GM21367 (cell line): ENCODE measurements around the gene SPG11.
"Not testable (repeated sequence)": the region's sequence is repeated elsewhere in the genome, so short reads cannot be mapped to it uniquely, and the experiment has no call there.

Source experiments
- ATAC-seq: cut with Tn5 transposase; IDR thresholded peaks from one replicate; pipeline ENCODE4 v1.9.1; 2021; ENCODE audit not compliant: unreplicated experiment

The SPG11 gene

DNA sequence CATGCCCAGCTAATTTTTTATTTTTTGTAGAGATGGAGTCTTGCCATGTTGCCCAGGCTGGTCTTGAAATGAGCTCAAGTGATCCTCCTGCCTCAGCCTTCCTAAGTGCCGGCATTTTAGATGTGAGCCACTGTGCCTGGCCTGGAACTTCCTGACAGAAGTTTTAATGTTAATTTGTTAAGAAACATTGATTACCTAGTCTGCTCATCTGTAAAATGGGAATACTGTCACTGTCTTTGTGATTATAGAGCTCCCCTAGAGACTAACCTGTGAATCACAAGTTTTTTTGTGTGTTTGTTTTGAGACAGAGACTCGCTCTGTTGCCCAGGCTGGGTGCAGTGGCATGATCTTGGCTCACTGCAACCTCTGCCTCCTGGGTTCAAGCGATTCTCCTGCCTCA is 130.8 kb downstream of the SPG11 start:
- ATAC-seq = no peak

DNA sequence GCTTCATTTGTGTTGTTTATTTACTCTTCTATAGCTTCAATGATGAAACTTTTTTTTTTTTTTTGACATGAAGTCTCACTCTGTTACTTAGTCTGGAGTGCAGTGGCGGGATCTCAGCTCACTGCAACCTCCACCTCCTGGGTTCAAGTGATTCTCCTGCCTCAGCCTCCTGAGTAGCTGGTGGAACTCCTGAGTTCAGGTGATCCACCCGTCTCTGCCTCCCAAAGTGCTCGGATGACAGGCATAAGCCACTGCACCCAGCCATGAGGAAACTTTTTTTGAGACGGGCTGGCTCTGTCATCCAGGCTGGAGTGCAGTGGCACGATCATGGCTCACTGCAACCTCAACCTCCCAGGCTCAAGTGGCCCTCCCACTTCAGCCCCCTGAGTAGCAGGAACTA is 131.2 kb downstream of the SPG11 start:
- not testable (repeated sequence) for ATAC-seq

DNA sequence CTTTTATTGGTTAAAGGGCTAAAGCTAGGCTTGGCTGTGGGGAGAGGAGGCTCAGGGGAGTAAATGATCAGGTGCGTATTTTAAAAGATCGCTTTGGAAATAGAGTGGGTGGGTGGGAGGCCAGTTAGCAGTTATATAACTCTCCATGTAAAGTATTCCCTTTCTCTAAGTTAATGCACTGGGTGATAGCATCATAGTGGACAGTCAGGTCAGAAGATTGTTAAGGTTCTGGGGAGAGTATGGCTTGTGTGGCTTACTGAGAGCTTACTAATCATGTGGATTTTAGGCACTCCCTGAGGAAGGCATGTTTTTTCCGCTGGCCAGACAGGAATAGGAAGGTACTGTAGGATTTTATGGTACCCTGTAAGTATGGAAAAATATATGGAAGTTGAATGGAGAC is 132.8 kb downstream of the SPG11 start:
- ATAC-seq = no peak

- ATAC-seq = no peak
Observed at GRCh38 chr15:44529864-44530604, 133.4 kb downstream of the SPG11 start.

DNA sequence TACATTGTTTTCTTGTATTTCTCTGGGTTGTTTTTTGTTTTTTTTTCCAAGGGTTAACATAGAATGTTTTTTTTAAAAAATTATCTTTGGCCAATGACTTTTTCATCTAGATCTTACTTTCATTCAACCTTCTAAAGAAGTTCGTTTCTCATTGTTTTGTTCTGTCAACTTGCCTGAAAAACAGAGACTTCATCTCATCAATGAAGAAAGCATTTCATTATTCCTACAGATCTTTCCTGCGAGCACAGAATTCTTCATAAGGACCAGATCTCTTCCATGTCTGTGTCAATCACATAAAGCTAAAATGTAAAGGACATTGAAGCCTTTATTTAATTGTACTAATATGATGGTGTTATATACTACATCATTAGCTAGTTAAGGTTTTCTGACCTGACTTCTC is 136.2 kb downstream of the SPG11 start:
- ATAC-seq = no peak

DNA sequence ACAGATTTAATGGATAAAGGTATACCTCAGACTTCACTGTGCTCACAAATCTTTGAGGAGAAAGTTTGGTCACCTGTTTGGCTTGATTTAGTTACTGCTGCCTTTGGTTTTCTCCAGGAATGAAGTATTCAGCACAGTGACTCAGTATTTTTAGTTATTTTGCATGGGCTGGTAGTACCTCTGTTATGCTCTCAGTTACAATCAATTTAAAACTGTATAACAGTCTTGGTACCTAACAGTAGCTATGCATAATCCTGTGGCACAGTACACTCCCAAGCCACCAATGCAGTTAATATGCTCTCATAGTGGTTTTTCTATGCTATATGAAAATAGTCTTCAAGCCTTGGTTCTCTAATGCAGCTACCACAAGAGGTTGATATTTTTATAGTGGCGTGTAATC is 138.4 kb downstream of the SPG11 start:
- ATAC-seq = no peak

GRCh38 chr15:44519537-44519936 is 143.9 kb downstream of the SPG11 start:
- no peak for ATAC-seq

- no peak for ATAC-seq
Observed at GRCh38 chr15:44516436-44516835, 147.0 kb downstream of the SPG11 start.
